NCI-H2107 treated with DMSO at 0.1 percent for 48 hours (cell line): ENCODE results near the gene UBN1.

Source experiments
- DNase-seq: peaks from one replicate; lab custom pipeline; 2025; ENCODE audit not compliant: unreplicated experiment; lab: John Stamatoyannopoulos, UW

Gene UBN1

GRCh38 chr16:4900750-4901149 lies 53.5 kb downstream of the UBN1 start:
- DNase-seq: no peak

DNA sequence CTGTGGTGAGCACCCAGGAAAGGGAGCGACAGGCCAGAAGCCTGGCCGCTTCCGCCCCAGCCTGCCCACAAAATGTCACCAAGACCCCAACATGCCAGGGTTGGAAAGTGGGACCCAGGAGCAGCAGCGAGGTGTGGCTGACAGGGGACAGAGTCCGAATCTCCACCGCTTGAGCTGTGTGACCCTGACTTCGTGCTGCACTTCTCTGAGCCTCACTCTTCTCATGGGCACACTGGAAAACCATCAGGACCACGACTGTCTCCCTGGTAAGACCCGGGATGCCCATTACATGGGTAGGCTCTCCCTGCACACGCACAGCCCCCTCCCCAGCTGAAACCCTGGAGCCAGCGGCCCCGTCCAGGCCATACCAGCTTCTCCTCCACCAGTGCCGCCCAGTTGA lies 54.8 kb downstream of the UBN1 start:
- no peak for DNase-seq

- no peak for DNase-seq
Measured at GRCh38 chr16:4904108-4904941, 57.0 kb downstream of the UBN1 start.

DNA sequence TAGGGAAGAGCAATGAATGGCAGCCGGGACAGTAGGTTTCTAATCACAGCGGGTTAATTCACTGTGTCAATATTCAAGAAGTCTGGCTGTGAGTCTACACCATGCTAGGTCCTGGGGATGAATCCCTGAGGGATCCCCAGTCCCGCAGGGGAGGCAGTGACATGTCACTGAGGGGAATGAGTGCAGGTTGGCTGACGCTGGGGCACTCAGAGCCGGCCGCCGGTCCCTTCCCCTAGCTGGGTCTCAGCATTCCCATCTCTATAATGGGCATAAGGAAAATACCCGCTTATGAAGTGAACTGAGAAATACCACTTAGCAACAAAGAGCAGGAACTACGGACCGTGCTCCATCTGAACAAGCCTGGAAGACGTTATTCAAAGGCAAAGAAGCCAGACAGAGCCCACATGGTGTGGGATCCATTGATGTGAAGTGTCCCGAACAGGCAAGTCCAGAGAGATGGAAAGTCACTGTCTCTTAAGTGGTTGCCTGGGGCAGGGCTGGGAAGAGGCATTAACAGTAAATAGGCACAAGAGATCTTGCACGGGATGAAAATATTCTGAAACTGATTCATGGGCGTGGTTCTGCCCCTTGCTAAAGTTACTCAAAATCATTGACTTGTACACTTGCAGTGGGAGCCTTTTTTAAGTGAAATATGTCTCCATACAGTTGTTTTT lies 57.8 kb downstream of the UBN1 start:
- DNase-seq: no peak

GRCh38 chr16:4908854-4909401 lies 61.6 kb downstream of the UBN1 start:
- DNase-seq: no peak

GRCh38 chr16:4909825-4910224 lies 62.5 kb downstream of the UBN1 start:
- no peak for DNase-seq

- no peak for DNase-seq
Measured at GRCh38 chr16:4910828-4911227, 63.5 kb downstream of the UBN1 start.

- DNase-seq: no peak
Measured at GRCh38 chr16:4911970-4912386, 64.7 kb downstream of the UBN1 start.

DNA sequence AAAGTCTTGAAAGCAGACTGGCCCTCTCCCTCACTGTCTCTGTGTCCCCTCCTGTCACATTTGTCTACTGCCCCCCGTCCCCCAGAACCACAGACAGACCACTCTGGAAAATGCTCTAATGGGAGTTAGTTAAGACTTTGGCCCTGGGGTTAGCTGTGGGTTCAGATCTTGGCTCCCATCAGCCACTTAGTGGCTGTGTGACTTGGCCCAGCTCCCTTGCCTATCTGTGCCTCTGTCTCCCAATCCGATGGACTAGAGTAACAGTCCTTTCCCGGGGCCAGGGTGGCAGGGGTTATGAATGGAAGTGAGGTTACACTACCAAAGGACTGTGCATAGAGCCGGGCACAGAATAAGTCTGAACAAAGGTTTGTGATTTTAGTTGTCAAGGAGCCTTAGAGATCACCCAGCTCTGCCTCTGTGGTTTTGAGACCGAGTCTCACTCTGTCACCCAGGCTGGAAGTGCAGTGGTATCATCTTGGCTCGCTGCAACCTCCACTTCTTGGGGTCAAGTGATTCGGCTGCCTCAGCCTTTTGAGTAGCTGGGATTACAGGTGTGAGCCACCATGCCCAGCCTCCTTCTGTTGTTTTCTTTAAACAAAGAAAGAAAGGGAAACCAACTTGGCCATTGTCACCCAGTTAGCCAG lies 66.0 kb downstream of the UBN1 start:
- DNase-seq: no peak

- DNase-seq: no peak
Measured at GRCh38 chr16:4913774-4914525, 66.7 kb downstream of the UBN1 start.

DNA sequence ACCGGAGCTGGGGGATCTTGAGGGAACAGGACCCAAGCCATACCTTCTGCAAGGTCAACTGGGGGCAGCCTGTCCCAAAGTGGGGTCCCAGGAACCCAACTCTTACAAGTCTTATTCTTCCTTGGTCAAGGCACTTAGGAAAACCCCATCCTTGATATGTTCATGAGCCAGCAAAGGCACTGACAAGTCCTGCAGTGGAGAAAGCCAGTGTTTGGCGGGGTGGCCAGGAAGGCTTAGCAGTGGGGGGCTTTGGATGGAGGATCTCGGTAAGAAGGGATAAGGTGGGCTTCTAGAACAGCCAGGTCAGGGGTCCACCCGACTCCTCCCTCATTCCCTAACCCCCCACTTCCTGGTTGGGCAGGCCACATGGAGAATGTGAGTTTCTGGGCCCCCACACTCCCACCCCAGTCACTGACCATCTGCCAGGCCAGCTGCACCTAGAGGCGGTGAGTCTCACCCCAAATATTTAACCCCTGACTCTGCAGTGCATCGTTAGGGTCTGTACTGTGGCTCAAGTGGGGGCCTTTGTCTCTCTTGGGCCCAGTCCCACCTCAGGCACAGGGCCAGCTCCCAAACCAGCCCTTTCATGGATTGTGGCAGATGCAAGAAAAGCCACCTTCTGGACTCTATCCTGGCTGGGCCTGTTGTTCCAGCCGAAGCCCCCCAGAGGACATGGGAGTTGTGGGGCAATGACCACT lies 67.4 kb downstream of the UBN1 start:
- DNase-seq: no peak

- no peak for DNase-seq
Measured at GRCh38 chr16:4915226-4915761, 68.0 kb downstream of the UBN1 start.

DNA sequence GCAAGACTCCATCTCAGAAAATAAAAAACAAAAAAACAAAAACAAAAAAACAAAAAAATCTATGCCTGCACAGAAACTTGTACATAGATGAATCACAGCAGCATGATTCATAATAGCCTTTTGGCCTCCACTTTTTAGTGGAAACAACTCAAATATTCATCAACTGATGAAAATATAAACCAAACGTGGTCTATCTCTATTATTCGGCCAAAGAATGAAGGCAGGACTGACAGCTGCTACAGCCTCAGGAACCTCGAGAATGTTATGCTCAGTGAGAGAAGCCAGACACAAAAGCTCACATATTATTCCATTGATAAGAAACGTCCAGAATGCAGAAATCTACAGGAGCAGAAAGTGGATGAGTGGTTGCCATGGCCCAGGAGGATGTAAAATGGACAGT lies 69.8 kb downstream of the UBN1 start:
- no peak for DNase-seq

DNA sequence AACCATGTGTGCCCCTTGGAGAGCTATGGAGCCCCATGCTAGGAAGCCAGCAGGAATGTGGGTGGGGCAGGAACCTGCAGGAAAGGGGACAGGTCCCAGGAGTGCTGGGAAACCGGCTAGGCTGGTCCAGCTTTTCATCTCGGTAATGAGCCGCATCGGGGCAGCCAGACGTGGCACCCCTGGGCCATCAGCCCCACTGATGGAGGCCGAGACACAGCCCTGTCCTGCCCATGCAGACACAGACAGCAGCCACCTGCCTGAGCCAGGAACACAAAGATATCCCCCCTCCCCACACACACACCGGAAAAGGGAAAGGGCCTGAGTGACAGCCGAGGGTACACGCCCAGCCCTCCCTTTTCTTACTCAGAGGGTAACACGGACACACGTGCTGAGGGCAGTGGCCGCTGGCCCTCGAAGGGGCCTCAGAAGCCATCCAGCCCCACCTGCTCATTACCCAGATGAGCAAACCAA lies 71.5 kb downstream of the UBN1 start:
- no peak for DNase-seq

GRCh38 chr16:4920826-4921225 lies 73.5 kb downstream of the UBN1 start:
- no peak for DNase-seq

GRCh38 chr16:4922721-4923342 lies 75.6 kb downstream of the UBN1 start:
- no peak for DNase-seq

DNA sequence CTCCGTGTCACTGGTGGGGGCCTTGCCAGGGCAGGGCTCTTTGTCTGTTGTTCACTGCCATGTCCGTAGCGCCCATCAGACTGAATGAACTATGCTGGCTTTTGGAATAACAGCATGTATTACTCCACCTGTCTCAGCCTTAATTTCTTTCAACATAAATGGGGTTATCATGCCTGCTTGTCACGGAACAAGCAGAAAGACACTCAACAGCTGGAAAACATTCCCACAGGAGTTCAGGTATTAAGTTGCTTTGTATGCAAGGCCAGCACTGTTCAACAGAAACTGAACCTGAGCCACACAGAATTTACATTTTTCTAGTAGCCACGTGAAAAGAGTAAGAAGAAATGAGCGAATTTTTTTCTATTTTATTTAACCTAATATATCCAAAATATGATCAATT lies 76.6 kb downstream of the UBN1 start:
- DNase-seq: no peak

DNA sequence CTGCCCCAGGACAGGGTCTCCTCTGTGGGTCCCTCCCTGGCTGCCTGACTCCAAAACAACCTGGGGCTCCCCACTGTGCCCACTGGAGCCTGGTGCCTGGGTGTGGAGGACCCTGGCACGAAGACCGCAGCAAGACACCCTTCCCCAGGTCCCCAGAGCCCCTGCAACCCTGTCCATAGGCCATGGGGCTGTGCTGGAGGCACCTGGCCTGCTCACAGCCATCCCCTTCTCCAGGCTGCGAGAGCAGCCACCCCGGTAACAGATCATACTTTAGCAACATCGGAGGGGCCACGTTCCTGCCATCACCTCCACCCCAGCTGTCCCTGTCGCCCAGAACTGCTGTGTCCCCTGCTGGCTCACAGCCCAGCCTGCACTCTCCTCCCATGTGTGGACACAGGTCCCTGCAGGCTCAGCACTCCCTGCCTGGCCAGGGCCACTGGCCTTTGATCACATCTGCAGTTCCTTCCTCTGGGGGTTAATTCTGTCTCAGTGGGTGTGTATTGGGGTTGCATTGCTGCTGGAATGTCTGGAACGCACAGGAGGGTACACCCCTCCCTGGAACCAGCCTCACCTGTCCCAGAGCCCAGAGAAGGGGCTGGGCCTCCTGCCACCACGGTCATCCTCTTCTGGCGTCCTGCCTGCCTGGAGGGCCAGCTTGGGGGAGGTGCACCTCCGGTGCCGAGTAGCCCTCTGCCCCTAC lies 77.5 kb downstream of the UBN1 start:
- DNase-seq: no peak

GRCh38 chr16:4925293-4925607 lies 78.0 kb downstream of the UBN1 start:
- DNase-seq: no peak
